Thymus (tissue), 11 donors: ENCODE results near the gene LEPROT. TPM values are rescaled to one million over a fixed set of nuclear protein-coding genes. Genes with fewer than 3 reads are reported as not detected.
A peak's percentile ranks its signal among the peaks of the same experiment; 100 is the strongest.

Experiments used
- DNase-seq, 9 donors: peaks; one replicate each; pipeline ENCODE4 v3.0.0-alpha.2; 2013; ENCODE audit warnings: low spot score in 9 of 9, low read depth in 6 of 9, missing footprints in 1 of 9
- H3K27ac ChIP-seq, 2 donors: one replicate each; pipeline ENCODE4 v1.5.1; 2013; ENCODE audit warnings: control low read depth in 1 of 2, low read depth in 1 of 2, low read length in 1 of 2, mild to moderate bottlenecking in 1 of 2, moderate library complexity in 1 of 2
- H3K27me3 ChIP-seq, 2 donors: one replicate each; pipeline ENCODE4 v1.5.1; 2013; ENCODE audit warnings: low read length in 1 of 2; ENCODE audit not compliant: control insufficient read depth in 2 of 2, insufficient read depth in 1 of 2
- H3K36me3 ChIP-seq, 2 donors: one replicate each; pipeline ENCODE4 v1.5.1; 2013; ENCODE audit warnings: low read length in 1 of 2, mild to moderate bottlenecking in 1 of 2, moderate library complexity in 1 of 2; ENCODE audit not compliant: control insufficient read depth in 2 of 2, insufficient read depth in 2 of 2
- H3K4me1 ChIP-seq, 2 donors: one replicate each; pipeline ENCODE4 v1.5.1; 2013; ENCODE audit warnings: low read length in 2 of 2; ENCODE audit not compliant: control insufficient read depth in 2 of 2, insufficient read depth in 2 of 2
- H3K4me3 ChIP-seq, 2 donors: one replicate each; pipeline ENCODE4 v1.5.1; 2013; ENCODE audit warnings: low read length in 2 of 2, control low read depth in 1 of 2, mild to moderate bottlenecking in 1 of 2
- H3K9me3 ChIP-seq, 2 donors: one replicate each; pipeline ENCODE4 v1.5.1; 2013; ENCODE audit warnings: low read length in 1 of 2, mild to moderate bottlenecking in 1 of 2; ENCODE audit not compliant: control insufficient read depth in 2 of 2, insufficient read depth in 1 of 2
- WGBS: extraction: QIAGEN DNeasy Blood & Tissue Kit; methylation state at CpG from one replicate; pipeline ENCODE4 v1.1.7; 2013; 5-methylcytosine and 5-hydroxymethylcytosine counted together
- polyA plus RNA-seq: library from polyadenylated mRNA; stranded (reverse); fragments of 200-250 nt; gene quantifications from one replicate; pipeline ENCODE4 v1.2.3, GENCODE V29; 2013
- total RNA-seq: library from RNA; stranded (reverse); fragments of 120-200 nt; gene quantifications from one replicate; pipeline ENCODE4 v1.2.4, GENCODE V29; 2013
- donor health status: healthy.

The LEPROT gene
- total and polyA plus RNA-seq, 2 donors = 14.8 to 34.6 TPM

DNA sequence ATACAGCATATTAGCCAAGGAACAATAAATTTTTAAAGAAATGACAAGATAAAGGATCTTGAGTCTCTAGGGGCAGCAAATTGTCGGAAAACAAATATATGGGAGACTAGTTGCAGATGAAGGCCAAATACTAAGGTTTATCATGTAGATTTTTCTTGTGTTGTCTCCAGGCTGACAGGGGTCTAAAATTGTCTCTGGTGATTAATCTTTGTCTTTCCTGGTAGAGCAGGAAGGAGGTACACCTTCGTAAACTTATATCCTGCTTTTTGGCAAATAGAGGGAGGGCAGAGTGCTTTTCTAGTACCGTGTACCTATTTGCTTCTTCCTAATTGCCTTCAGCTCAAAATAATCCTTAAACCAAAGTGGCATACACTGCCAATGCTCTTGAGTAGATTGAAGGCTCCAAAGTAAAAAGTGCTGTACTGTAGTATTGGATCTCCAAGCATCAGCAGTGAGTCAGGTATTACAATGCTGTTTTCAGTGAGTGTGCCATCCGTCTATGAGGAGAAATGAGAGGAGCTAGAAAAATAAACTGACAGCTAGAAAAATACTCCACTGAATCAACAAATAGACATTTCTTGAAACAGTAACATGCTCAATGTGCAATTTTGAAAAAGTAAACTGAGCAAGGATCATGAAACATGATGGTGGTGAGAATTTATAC, 1.8 kb upstream of the LEPROT start:
- H3K27ac ChIP-seq = no peak overlapping the region
- DNase-seq = no peak
- 96% methylated on average over 4 of the region's 4 CpGs for WGBS

DNA sequence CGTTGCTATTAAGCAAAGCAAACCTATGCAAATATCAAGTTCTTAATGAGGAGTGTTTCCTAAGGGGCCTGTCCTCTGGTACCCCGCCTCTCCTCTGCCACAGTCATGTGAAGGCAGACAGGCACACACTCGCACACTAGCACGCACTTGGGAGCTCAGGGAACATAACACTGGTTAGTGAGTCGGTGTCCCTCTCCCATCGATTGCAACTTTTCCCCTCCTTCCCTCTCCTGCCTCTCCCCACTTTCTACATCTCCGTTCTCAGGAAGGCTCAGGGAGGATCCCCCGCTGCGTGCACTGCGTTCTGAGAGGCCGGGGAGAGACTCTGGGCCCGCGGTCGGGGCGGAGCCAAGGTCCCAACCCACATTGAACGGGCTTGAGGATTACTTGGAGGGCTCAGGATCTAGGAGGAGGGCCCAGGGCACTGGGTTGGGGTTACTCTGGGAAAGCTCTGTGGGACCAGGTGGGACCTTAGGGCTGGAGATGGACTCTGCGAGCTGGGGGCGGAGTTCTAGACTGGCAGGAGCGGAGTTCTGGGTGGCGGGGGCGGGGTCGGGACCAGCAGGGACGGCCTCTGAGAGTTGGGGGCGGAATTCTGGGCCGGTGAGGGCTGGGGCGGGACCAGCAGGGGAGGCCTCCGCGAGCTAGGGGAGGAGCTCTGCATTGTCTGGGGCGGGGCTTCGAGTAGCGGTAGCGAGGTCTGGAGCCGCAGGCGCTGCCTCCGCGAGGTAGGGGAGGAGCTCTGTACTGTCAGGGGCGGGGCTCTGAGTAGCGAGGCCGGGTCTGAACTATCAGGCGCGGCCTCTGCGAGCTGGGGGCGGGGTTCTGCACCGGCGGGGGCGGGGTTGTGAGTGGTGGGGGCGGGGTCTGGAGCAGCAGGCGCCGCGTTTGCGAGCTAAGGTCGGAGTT, 533 bp upstream of the LEPROT start:
- peaks cover 3% of the 10 kb centered on the region in 2 donors for H3K4me1 ChIP-seq
- H3K27me3 ChIP-seq = no peaks in the 10 kb centered on the region
- peak; percentile 89 to 98 (median 96) for DNase-seq
- WGBS = 1% methylated on average over 52 of the region's 52 CpGs
- peak overlapping the region; percentile 81 to 85 for H3K27ac ChIP-seq
- peak overlapping the region; percentile 52 to 76 for H3K4me3 ChIP-seq
- peaks cover 0 to 2% of the 10 kb centered on the region in 2 donors for H3K9me3 ChIP-seq
- H3K36me3 ChIP-seq = no peaks in the 10 kb centered on the region

More for the DNA sequence above, 1.8 kb upstream of the LEPROT start:
- Histone ChIP-seq H3K27me3 (no peaks in the 10 kb centered on the region), H3K9me3 (peaks cover 0 to 2% of the 10 kb centered on the region in 2 donors), H3K4me1 (peaks cover 3% of the 10 kb centered on the region in 2 donors), H3K4me3 (no peak overlapping the region), H3K36me3 (no peaks in the 10 kb centered on the region)

GRCh38 chr1:65421351-65422025, 1.0 kb downstream of the LEPROT start:
- Histone ChIP-seq H3K9me3 (peaks cover 0 to 2% of the 10 kb centered on the region in 2 donors), H3K36me3 (peaks cover 0 to 15% of the 10 kb centered on the region in 2 donors), H3K4me3 (peak overlapping the region; percentile 52 to 76), H3K4me1 (peaks cover 3% of the 10 kb centered on the region in 2 donors), H3K27ac (peak overlapping the region in 1 of 2 donors; percentile 86), H3K27me3 (no peaks in the 10 kb centered on the region)
- DNase-seq = peak in 3 of 9 donors; percentile 8 to 12 (median 12)
- 3% methylated on average over 13 of the region's 13 CpGs for WGBS

DNA sequence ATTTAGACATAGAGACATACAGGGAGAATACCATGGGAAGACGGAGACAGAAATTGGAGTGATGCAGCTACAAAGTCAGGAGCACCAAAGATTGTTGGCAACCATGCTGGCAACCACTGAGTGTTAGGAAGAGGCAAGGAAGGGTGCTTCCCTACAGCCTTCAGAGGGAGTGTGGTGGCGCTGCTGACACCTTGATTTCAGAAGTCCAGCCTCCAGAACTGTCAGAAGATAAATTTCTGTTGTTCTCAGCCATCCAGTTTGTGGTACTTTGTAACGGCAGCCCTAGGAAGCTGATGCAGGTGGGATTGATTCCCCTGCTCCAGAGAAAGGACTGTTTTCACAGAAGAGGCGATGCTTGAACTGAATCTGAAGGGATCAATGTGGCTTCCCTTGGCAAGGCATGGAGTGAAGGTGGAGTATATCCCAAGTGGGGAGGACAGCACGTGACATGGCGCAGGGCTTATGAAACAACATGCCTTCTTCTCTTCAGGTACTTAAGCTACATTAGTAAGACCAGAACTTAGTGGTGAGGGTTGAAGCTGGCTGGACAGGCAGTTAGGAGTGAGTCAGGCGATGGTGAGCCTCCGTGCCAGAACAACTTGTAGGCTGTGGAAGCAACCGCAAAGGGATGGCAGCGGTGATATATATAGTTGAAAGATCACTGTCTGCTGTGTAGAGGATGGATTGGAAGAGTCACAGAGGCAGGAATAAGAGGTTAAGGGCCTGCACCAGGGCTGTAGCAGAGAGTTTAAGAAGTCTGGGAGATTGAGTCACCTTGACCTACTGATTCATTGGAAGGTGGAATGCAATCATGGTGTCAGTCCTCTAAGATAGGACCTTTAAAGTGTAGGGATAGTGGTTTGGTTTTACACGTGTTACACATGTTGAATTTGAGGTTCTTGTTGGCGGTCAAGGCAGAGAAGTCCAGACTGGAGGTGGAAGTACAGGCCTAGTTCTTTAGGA, 2.1 kb downstream of the LEPROT start:
- WGBS = 97% methylated on average over 12 of the region's 12 CpGs
- DNase-seq = no peak
- Histone ChIP-seq H3K4me1 (peaks cover 3% of the 10 kb centered on the region in 2 donors), H3K9me3 (peaks cover 0 to 2% of the 10 kb centered on the region in 2 donors), H3K27ac (peak overlapping the region in 1 of 2 donors; percentile 15), H3K27me3 (no peaks in the 10 kb centered on the region), H3K4me3 (no peak overlapping the region), H3K36me3 (peaks cover 3 to 15% of the 10 kb centered on the region in 2 donors)

GRCh38 chr1:65423884-65424572, 3.6 kb downstream of the LEPROT start:
- WGBS = 92% methylated on average over 2 of the region's 2 CpGs
- Histone ChIP-seq H3K36me3 (peaks cover 3 to 15% of the 10 kb centered on the region in 2 donors), H3K27me3 (no peaks in the 10 kb centered on the region), H3K9me3 (peaks cover 0 to 2% of the 10 kb centered on the region in 2 donors), H3K27ac (no peak overlapping the region), H3K4me1 (peaks cover 3% of the 10 kb centered on the region in 2 donors), H3K4me3 (no peak overlapping the region)
- no peak for DNase-seq

DNA sequence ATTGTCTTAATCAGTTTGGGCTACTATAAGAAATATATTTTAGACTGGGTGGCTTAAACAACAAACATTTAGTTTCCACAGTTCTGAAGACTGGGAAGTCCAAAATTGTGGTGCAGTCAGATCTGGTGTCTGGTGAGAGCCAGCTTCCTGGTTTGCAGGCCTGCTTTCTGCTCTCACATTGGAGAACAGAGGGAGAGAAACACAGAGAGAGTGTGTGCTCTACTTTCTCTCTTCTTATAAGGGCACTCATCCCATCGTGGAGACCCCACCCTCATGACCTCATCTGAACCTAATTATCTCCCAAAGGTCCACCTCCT, 4.1 kb downstream of the LEPROT start:
- H3K27me3 ChIP-seq = no peaks in the 10 kb centered on the region
- H3K27ac ChIP-seq = no peak overlapping the region
- 88% methylated on average over 1 of the region's 1 CpG for WGBS
- H3K36me3 ChIP-seq = peaks cover 3 to 15% of the 10 kb centered on the region in 2 donors
- H3K4me1 ChIP-seq = peaks cover 2 to 3% of the 10 kb centered on the region in 2 donors
- H3K4me3 ChIP-seq = no peak overlapping the region
- DNase-seq = no peak
- H3K9me3 ChIP-seq = peaks cover 0 to 2% of the 10 kb centered on the region in 2 donors

GRCh38 chr1:65425006-65425405, 4.5 kb downstream of the LEPROT start:
- H3K27me3 ChIP-seq = no peaks in the 10 kb centered on the region
- no peaks in the 10 kb centered on the region for H3K9me3 ChIP-seq
- H3K27ac ChIP-seq = no peak overlapping the region
- DNase-seq = no peak
- H3K36me3 ChIP-seq = peaks cover 5 to 15% of the 10 kb centered on the region in 2 donors
- WGBS = over 99% methylated on average over 2 of the region's 2 CpGs
- peaks cover 0 to 3% of the 10 kb centered on the region in 2 donors for H3K4me1 ChIP-seq
- H3K4me3 ChIP-seq = no peak overlapping the region

DNA sequence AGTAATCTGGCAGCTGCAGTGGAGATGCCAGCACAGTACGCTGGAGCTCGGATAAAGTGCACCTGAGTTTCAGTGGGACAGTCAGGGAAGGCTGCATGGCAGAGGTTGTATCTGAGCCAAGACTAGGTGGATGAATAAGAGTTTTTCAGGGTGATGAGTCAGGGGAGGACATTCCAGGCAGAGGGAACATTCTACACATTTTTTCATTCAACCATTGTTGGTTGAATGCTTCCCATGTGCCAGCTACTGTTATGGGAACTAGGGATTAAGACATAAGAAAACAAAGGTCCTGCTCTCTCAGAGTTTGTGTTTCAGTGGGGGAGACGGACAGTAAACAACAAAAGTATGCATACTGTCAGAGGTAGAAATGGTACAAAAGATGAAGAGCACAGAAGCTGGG, 5.2 kb downstream of the LEPROT start:
- no peak overlapping the region for H3K27ac ChIP-seq
- over 99% methylated on average over 3 of the region's 3 CpGs for WGBS
- no peak overlapping the region for H3K4me3 ChIP-seq
- H3K9me3 ChIP-seq = no peaks in the 10 kb centered on the region
- peaks cover 5 to 17% of the 10 kb centered on the region in 2 donors for H3K36me3 ChIP-seq
- DNase-seq = no peak
- peaks cover 0 to 3% of the 10 kb centered on the region in 2 donors for H3K4me1 ChIP-seq
- H3K27me3 ChIP-seq = no peaks in the 10 kb centered on the region
